SW480 (cell line): Measurements from ENCODE around the gene U2SURP.
"Not testable (repeated sequence)": the region's sequence is repeated elsewhere in the genome, so short reads cannot be mapped to it uniquely, and the experiment has no call there.

Experiments
- DNase-seq: peaks from one replicate; pipeline ENCODE4 v3.0.0-alpha.2; 2016; ENCODE audit warnings: low spot score

Gene U2SURP

GRCh38 chr3:143014921-143015320, 13.6 kb downstream of the U2SURP start:
- no peak for DNase-seq

DNA sequence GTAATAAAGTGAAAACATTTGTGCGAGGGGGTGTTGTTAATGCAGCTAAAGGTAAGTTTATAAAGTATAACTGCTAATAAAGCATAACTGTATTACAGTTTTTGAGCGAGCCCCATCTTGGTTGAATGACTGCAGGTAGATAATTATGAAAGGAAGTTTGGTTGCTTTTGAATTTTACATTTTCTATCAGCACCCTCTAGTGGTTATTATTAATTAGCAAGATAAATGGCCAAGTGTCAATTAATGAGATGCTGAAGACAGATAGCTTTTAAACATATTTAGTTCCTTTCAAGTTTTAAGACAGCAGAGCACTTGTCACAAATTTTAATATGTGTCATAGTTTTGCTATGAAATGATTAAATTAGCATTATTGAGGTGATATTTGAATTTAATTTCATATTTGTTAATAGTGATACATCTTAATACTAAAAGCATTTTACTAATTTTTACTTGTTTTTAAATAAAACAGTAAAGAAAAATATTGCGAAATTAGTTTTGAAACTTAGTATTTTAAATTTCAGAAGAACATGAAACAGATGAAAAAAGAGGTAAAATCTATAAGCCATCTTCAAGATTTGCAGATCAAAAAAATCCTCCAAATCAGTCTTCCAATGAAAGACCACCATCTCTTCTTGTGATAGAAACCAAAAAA, 15.1 kb downstream of the U2SURP start:
- peak; percentile 30 for DNase-seq

- DNase-seq, result no peak
Observed at GRCh38 chr3:143024351-143024960, 23.1 kb downstream of the U2SURP start.

- no peak for DNase-seq
Observed at GRCh38 chr3:143031327-143031726, 30.0 kb downstream of the U2SURP start.

DNA sequence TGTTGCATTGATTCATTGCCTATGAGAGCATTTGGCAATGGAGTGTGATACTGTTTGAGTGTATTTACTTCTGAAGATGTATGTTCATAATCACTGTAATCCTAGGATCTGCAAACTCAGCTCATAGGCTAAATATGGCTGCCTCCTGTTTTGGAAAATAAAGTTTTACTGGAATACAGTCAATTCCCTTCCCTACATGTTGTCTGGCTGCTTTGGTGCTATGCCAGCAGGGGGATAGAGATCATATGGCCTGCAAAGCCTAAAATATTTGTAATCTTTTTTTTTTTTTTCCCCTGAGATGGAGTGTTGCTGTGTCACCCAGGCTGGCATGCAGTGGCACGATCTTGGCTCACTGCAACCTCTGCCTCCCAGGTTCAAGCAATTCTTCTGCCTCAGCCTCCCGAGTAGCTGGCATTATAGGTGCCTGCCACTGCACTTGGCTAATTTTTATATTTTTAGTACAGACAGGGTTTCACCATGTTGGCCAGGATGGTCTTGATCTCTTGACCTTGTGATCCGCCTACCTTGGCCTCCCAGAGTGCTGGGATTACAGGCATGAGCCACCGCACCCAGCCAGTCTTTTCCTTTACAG, 30.5 kb downstream of the U2SURP start:
- DNase-seq, result not testable (repeated sequence)

DNA sequence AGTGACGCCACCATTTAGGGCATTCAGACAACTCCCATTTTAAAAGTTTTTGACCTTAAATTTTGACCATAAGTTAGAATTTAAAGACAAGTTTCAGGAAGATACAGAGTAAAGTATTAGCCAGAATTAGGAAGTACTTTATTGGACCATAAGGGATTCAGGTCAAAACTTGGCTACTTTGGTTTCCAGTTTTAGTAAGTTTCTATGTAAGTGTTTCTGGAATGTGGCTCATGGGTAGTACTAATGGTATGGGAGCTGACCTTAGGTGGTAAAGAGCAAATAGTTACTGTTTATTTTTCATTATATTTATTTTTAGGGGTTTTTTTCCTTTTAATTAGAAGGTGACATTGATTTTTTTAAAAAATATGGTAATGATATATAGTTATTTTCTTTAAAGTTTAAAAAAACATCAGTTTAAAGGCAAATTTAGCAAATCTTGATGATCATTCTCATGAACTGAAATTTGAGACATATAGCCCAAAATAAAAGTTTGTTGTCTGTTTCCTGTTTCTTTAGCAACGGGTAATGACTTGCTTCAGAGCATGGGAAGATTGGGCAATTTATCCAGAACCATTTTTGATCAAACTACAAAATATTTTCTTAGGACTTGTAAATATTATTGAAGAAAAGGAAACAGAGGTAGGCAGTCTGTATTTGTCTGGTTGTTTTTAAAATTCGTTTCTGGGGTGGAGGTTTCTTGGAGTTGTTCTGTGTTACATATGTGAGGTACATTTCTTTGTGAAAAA, 34.3 kb downstream of the U2SURP start:
- DNase-seq, result no peak

DNA sequence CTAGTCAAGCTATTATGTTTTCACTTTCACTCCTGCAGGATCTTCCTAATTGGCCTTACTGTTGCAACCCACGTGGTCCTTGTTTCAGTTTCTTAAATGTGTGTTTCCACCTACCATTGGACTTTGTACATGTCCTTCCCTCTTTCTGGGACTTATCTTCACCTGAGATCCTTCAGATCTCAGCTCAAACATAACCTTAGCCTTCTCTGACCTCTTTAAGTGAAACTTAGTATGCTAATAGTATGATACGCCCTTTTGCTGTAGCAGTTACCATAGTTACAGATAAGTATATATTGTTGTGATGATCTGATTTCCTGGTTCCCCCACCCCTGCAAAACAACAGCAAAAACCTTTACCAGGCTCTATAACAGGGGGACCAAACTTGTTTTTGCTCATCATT, 35.2 kb downstream of the U2SURP start:
- no peak for DNase-seq

DNA sequence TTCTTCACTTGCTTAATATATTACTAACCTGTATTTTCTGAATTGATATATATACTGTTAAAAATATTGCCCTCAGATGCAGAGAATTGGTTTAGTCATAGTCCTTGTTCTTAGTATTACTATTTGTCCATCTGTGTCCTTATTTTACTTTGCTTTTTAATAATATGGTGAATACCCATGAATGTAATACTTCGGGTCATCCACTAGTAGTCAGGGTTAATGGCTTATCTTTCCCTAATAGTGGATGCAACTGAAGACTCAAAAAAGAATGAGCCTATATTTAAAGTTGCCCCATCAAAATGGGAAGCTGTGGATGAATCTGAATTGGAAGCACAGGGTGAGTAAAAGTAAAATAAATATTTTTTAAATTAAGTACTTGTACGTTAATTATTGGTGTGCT, 36.5 kb downstream of the U2SURP start:
- peak; percentile 8 for DNase-seq

DNA sequence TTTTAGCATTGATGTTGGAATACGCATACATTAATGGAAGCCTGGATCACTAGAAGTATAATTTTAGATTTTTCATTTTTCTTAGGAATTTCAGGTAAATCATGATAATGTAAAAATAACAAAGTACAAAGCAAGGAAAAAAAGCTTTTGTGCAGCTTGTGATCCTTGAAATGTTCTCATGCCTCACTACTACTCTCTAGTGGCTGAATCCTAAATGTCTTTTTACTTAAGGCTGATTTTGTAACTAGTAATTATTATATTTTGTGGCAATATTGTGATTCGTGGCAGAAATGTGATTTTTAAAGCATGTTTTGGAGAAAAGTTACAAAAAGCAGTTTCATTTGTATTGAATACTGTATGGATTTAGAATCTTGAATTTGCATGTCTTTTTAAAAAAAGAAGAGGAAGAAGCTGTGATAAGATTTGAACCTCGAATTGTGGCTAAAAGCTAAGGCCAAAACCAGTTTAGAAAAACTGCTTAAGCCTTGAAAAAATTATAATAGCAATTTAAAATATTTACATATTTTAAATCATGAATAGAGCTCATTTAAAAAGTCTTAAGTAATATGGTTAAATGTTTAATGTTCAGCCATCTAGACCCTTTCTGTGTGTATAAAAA, 39.0 kb downstream of the U2SURP start:
- peak; percentile 17 for DNase-seq

GRCh38 chr3:143041903-143042302, 40.5 kb downstream of the U2SURP start:
- no peak for DNase-seq

DNA sequence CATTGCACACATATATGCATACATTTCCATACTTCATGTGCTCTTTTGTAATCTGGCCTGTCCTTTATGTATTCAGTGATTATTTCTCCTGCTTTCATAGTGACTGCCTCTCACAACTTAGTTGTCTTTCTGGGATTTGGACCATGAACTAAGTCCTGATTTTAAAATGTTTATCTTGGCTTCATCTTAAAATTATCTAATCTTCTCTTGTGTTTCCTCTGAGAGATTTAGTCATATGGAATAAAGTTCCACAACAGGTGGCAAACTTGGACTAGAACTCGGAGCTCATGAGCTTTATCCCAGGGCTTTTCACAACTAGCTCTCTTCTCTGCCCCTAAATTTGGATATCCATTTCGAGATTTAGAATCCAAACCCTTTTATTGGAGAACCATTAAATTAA, 44.3 kb downstream of the U2SURP start:
- no peak for DNase-seq

DNA sequence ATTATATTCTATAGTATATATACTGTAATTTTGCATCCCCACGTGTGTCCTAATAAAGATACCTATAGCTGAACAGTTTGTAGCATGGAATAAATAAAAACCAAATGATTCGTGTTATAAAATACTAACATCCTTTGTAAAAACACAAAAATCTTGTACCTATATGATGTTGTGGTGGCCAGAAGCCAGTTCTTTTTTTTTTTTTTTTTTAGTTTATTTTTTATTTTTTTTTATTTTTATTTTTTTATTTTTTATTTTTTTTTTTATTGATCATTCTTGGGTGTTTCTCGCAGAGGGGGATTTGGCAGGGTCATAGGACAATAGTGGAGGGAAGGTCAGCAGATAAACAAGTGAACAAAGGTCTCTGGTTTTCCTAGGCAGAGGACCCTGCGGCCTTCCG, 44.7 kb downstream of the U2SURP start:
- not testable (repeated sequence) for DNase-seq

DNA sequence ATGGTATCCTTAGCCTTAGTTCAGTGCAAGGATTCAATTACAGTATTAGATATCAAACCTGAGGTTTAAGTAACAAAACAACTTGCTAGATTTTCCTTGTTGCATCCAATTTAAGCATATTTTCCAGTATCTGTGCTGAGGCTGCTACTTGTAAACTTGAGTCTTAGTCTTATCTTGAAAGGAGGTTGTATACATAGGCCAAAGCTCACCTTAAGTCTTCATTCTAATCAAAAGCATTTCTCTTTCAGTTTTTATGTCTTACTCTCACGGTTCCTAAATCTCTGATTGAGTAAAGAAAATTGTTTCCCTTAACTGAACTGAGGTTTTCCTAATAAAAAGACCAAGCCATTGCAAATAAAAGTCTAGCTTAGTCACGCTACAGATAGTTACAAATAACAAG, 52.6 kb downstream of the U2SURP start:
- DNase-seq, result no peak

DNA sequence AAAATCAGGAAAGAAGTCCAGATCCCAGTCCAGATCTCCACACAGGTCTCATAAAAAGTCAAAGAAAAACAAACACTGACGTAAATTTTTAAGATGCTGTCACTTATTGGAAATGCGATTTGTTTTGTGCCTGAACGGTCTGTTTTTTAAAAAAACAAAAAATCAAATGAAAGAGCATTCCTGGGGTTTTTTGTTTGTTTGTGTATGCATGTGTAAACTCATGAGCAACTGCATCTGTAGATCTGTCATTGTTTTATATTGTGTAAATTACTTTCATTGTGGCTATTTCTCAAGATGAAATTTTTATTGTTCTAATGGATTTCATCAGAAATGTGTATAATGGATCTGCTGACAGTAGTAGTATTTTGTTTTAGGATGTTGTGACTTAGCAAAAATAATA, 55.0 kb downstream of the U2SURP start:
- no peak for DNase-seq

DNA sequence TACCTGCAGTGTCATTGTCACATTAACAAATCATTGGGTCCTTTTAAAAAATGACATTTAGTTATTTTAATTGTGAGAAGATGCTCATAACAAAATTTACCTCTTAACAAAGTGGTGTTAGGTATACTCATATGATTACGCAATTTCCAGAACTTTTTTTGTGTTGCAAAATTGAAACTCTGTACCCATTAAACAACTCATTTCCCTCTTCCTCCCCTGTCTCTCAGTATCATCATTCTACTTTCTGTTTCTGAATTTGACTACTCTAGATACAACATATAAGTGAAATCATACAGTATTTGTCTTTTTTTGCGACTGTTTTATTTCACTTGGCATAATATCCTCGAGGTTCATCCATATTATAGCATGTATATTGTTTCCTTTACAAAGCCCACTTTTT, 59.5 kb downstream of the U2SURP start:
- DNase-seq, result no peak

- DNase-seq, result no peak
Observed at GRCh38 chr3:143063018-143063417, 61.6 kb downstream of the U2SURP start.

DNA sequence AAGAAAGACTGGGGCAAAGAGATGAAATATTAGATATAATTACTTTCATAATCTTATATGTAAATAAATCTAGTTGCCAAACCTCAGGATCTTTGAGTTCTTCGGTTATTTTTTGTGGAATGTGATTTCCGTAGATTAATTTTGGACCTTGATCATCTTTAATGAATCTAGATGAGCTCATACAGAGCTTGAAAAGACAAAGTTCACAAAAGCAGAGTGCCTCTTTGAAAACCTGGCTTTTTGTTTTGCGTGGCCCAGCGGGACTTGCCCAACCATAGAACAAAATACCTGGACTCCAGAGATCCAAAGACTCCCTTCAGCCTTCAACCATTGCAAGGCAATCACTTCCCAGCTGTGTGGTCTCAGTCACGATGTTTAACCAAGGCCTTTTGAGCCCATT, 63.4 kb downstream of the U2SURP start:
- DNase-seq, result no peak

DNA sequence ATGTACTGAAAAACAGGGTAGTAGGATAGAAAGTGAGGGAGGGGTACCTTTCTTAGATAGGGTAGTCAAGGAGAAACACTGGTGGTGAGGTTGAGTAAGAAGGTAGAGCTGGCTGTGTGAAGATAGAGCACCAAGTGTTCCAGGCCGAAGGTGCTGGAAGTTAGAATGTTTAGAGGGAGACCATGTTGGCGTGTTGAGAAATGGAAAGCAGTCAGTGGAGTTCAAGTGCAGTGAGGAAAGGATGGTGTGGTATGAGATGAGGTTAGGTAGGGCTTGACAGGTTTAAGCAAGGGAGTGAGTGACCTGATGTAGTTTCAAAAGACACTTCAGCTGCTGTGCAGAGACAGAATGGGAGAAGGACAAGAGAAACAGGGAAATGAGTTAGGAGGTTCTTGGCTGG, 64.0 kb downstream of the U2SURP start:
- DNase-seq, result no peak

- no peak for DNase-seq
Observed at GRCh38 chr3:143066033-143066432, 64.7 kb downstream of the U2SURP start.

- no peak for DNase-seq
Observed at GRCh38 chr3:143067201-143067600, 65.8 kb downstream of the U2SURP start.

- no peak for DNase-seq
Observed at GRCh38 chr3:143068059-143068458, 66.7 kb downstream of the U2SURP start.

DNA sequence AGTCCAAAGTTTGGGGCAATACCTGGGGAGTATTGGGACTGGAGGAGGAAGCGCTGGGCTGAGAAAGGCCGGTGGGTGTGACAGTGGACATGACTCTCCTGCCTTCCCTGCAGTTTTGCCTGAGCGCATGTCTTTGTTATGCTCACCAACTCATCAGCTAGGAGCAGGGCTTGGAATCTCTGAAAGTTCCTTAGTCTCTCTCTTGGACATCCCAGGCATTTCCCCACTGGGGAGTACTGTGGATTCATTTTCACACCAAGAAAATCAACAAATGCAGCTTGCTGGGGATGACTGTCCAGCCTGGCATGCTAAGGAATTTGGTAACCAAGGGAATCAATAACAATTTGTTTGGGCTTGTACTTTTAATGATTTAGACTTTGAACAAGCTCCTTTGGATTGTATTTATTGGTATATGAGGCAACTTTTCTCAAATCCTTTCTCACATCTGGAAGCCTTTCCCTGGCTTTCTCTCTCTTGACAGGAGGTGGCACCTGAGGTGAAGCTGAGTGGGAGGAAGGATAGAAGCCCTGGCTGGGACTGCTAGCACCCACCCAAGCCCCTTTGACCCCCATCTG, 69.7 kb downstream of the U2SURP start:
- DNase-seq, result no peak
